HCT116 (cell line): Measurements from ENCODE around the gene LRCH1. TPM values are rescaled to one million over a fixed set of nuclear protein-coding genes. Genes with fewer than 3 reads are reported as not detected.

Source experiments
- ATAC-seq: fragments of 200-7000 bp; cut with Tn5 transposase; 2 replicates; pipeline ENCODE4 v1.9.1; 2020; ENCODE audit warnings: mild to moderate bottlenecking, moderate library complexity
- BruUV-seq: library from RNA; stranded (reverse); fragments of 400-500 nt; replicated peaks from 2 replicates; lab custom pipeline; 2021; lab: Mats Ljungman, UMichigan
- CTCF ChIA-PET: fragments of 300-600 bp; sonication (Branson Sonifier 250); formaldehyde crosslinking; loops from one replicate; lab custom pipeline; 2021; ENCODE audit warnings: antibody characterized with exemption; lab: Charles Lee
- POLR2A ChIA-PET: fragments of 300-600, 350-600 bp; sonication (Branson Sonifier 250); formaldehyde crosslinking; loops from one replicate; lab custom pipeline; 2021; ENCODE audit warnings: antibody characterized with exemption; lab: Charles Lee
- RAD21 ChIA-PET, 2 experiments: fragments of 300-600 bp; sonication (Branson Sonifier 250); formaldehyde crosslinking; loops; one replicate each; lab custom pipeline; 2023; ENCODE audit warnings: low total read pairs in 2 of 2; ENCODE audit not compliant: uncharacterized antibody in 2 of 2, unreplicated experiment in 2 of 2, low non-redundant PET in 1 of 2; lab: Charles Lee
- DNase-seq: peaks from one replicate; pipeline ENCODE4 v3.0.0-alpha.2; 2010; ENCODE audit warnings: low read depth, low spot score
- H2AFZ ChIP-seq: fragments of 200-600 bp; shearing (Covaris generic), sonication (generic); 2 replicates; pipeline ENCODE4 v1.6.1; 2017; ENCODE audit warnings: low read depth, mixed run types, mixed read lengths, antibody characterized with exemption, low read length; ENCODE audit not compliant: poor library complexity, severe bottlenecking
- H3K27ac ChIP-seq: 2 replicates; pipeline ENCODE4 v1.5.1; 2012; ENCODE audit warnings: low read depth, low read length
- H3K27me3 ChIP-seq: fragments of 200-600 bp; sonication (generic); 2 replicates; pipeline ENCODE4 v1.6.1; 2016; ENCODE audit warnings: mixed run types, low read length, mixed read lengths; ENCODE audit not compliant: insufficient read depth
- H3K36me3 ChIP-seq, 2 experiments: fragments of 200-500 bp in 1 of 2; fragments of 200-600 bp in 1 of 2; sonication (Bioruptor generic) in 1 of 2; sonication (generic) in 1 of 2; 2 replicates each; pipeline versions ENCODE4 v1.5.1 to v1.6.1; 2014 to 2016; ENCODE audit warnings: low read length in 2 of 2, inconsistent platforms in 1 of 2, mixed read lengths in 1 of 2, mixed run types in 1 of 2; ENCODE audit not compliant: insufficient read depth in 2 of 2, control insufficient read depth in 1 of 2
- H3K4me1 ChIP-seq, 2 experiments: fragments of 200-600 bp in 1 of 2; sonication (generic) in 1 of 2; 2 replicates each; pipeline versions ENCODE4 v1.5.1 to v1.6.1; 2012 to 2017; ENCODE audit warnings: low read length in 2 of 2, inconsistent platforms in 1 of 2, mild to moderate bottlenecking in 1 of 2, mixed read lengths in 1 of 2, mixed run types in 1 of 2, moderate library complexity in 1 of 2; ENCODE audit not compliant: insufficient read depth in 2 of 2, control insufficient read depth in 1 of 2
- H3K4me2 ChIP-seq: fragments of 200-600 bp; sonication (generic); 2 replicates; pipeline ENCODE4 v1.6.1; 2017; ENCODE audit warnings: mixed run types, low read length, mixed read lengths
- H3K4me3 ChIP-seq, 2 experiments: fragments of 200-600 bp in 1 of 2; sonication (generic) in 1 of 2; replicated peaks in 1 of 2; 2 replicates each; pipeline ENCODE4 v1.5.1; 2011 to 2016; ENCODE audit warnings: low read length in 2 of 2, control low read depth in 1 of 2, low read depth in 1 of 2, mild to moderate bottlenecking in 1 of 2, mixed read lengths in 1 of 2, mixed run types in 1 of 2
- H3K79me2 ChIP-seq: fragments of 200-600 bp; sonication (generic); 2 replicates; pipeline ENCODE4 v1.6.1; 2017; ENCODE audit warnings: mild to moderate bottlenecking, mixed run types, low read length, moderate library complexity, mixed read lengths; ENCODE audit not compliant: insufficient read depth
- H3K9ac ChIP-seq: fragments of 200-600 bp; sonication (generic); 2 replicates; pipeline ENCODE4 v1.6.1; 2016; ENCODE audit warnings: low read length, mixed read lengths
- H3K9me2 ChIP-seq: fragments of 200-600 bp; sonication (generic), shearing (Covaris generic); 2 replicates; pipeline ENCODE4 v1.6.1; 2017; ENCODE audit warnings: mixed run types, mild to moderate bottlenecking, moderate library complexity; ENCODE audit not compliant: insufficient read depth
- H3K9me3 ChIP-seq, 2 experiments: fragments of 200-500 bp in 1 of 2; fragments of 200-600 bp in 1 of 2; sonication (Bioruptor generic) in 1 of 2; sonication (generic) in 1 of 2; 2 replicates each; pipeline ENCODE4 v1.6.1; 2014 to 2017; ENCODE audit warnings: low read length in 2 of 2, mixed read lengths in 2 of 2, inconsistent platforms in 1 of 2, low read depth in 1 of 2, mild to moderate bottlenecking in 1 of 2, mixed run types in 1 of 2, moderate library complexity in 1 of 2; ENCODE audit not compliant: control insufficient read depth in 1 of 2, insufficient read depth in 1 of 2
- H4K20me1 ChIP-seq: fragments of 200-600 bp; sonication (generic), shearing (Covaris generic); 2 replicates; pipeline ENCODE4 v1.6.1; 2017; ENCODE audit warnings: mixed run types, mild to moderate bottlenecking, moderate library complexity; ENCODE audit not compliant: insufficient read depth
- CBX3 ChIP-seq: IDR thresholded peaks from 2 replicates; pipeline ENCODE4 v1.6.1; 2012; ENCODE audit warnings: low read depth
- CTCF ChIP-seq, 3 experiments: fragments of 200-600 bp in 1 of 3; sonication (generic) in 1 of 3; IDR thresholded peaks in 2 of 3; conservative IDR thresholded peaks in 1 of 3; 2 replicates each; pipeline ENCODE4 v1.5.1; 2012 to 2017; ENCODE audit warnings: low read depth in 2 of 3, low read length in 2 of 3, antibody characterized with exemption in 1 of 3, borderline replicate concordance in 1 of 3, control low read depth in 1 of 3, mild to moderate bottlenecking in 1 of 3, mixed read lengths in 1 of 3, mixed run types in 1 of 3, moderate library complexity in 1 of 3; ENCODE audit not compliant: insufficient read depth in 1 of 3
- EZH2 ChIP-seq: fragments of 200-600 bp; sonication (generic); IDR thresholded peaks from 2 replicates; pipeline ENCODE4 v1.6.1; 2017; ENCODE audit warnings: antibody characterized with exemption, mixed run types
- FOSL1 ChIP-seq: IDR thresholded peaks from 2 replicates; pipeline ENCODE4 v1.6.1; 2012; ENCODE audit warnings: low read depth
- JUND ChIP-seq: IDR thresholded peaks from 2 replicates; pipeline ENCODE4 v1.6.1; 2012
- POLR2AphosphoS5 ChIP-seq: IDR thresholded peaks from 2 replicates; pipeline ENCODE4 v1.6.1; 2011; ENCODE audit warnings: mild to moderate bottlenecking, low read depth, low read length, moderate library complexity
- SIN3A ChIP-seq: IDR thresholded peaks from 2 replicates; pipeline ENCODE4 v1.6.1; 2012; ENCODE audit warnings: low read depth
- SRF ChIP-seq: IDR thresholded peaks from 2 replicates; pipeline ENCODE4 v1.6.1; 2012; ENCODE audit warnings: low read depth
- YY1 ChIP-seq: IDR thresholded peaks from 2 replicates; pipeline ENCODE4 v1.6.1; 2011; ENCODE audit warnings: low read length, low read depth, moderate library complexity, mild to moderate bottlenecking; ENCODE audit not compliant: insufficient replicate concordance; ENCODE audit errors: extremely low read depth
- ZFX ChIP-seq: fragments of 450-650 bp; IDR thresholded peaks from 2 replicates; pipeline ENCODE4 v1.6.1; 2017
- ZNF274 ChIP-seq: fragments of 200-500 bp; sonication (Bioruptor generic); IDR thresholded peaks from 2 replicates; pipeline ENCODE4 v1.6.1; 2014; ENCODE audit warnings: mild to moderate bottlenecking, low read depth, low read length, inconsistent platforms
- intact Hi-C: fragments of 100-400 bp; cut with micrococcal nuclease; formaldehyde crosslinking; loops from 2 replicates; pipeline ENCODE4 v1.10.0; 2022
- total RNA-seq: library from RNA; stranded (reverse); gene quantifications from one replicate; pipeline ENCODE4 v1.2.1, GENCODE V29; 2021; ENCODE audit not compliant: unreplicated experiment
- TF ChIP-seq, protein P1 (sequence below): IDR thresholded peaks from 2 replicates; pipeline ENCODE4 v1.6.1; 2012
- TF ChIP-seq, protein P2 (sequence below): IDR thresholded peaks from 2 replicates; pipeline ENCODE4 v1.6.1; 2011; ENCODE audit warnings: mild to moderate bottlenecking, low read length, moderate library complexity; ENCODE audit not compliant: insufficient replicate concordance; ENCODE audit errors: extremely low read depth

Gene LRCH1
- total RNA-seq, 1 experiment from 2014 or later = 15.6 TPM

DNA sequence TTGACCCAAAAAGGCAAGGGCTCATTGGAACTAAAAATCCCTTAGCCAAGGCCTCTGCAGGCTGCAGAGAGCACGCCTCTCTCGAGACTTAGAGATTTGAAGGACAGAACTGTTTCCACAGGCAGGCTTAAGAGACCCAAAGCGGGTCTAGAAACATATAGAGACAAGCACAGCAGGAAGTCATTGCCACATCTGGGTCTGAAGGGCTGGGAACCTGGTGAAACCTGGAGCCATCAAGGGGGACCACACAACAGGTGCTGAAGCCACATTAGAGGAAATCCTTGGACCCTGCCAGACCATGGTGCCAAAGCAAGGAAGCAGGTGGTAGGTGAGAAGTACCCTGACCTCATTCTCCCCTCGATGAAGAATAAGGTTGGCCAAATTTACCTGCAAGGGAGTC lies 33.8 kb upstream of the LRCH1 start (continued):
- TF ChIP-seq FOSL1 = no peak

DNA sequence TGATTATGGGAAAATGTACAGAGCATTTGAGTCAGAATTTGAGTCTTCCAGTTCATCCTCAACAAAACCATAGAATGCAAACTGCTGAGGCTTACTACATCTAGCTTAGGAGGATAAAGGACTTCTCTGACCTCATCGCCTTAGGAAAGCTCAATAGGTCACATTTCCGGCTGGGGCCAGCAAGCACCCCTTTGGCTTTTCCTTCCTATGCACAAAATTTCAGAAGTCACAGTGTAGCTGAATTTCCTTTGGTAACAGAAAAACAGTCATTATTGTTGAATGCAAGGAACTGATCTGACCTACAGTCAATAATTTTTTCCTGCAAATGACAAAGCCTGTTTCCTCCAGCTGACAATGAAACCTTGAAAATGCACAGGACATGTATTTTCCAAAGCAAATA lies 32.8 kb upstream of the LRCH1 start:
- DNase-seq (no peak), ATAC-seq (no peak)
- no TSS peak for BruUV-seq
- Histone ChIP-seq H3K4me3 (no peak overlapping the region), H3K36me3 (no peaks in the 10 kb centered on the region), H3K4me1 (no peaks in the 10 kb centered on the region), H3K27me3 (no peaks in the 10 kb centered on the region), H3K9me2 (no peaks in the 10 kb centered on the region), H2AFZ (no peak overlapping the region), H3K9ac (no peak overlapping the region), H3K79me2 (no peaks in the 10 kb centered on the region), H4K20me1 (no peaks in the 10 kb centered on the region), H3K4me2 (no peak overlapping the region), H3K27ac (no peak overlapping the region), H3K9me3 (peaks cover 0 to 6% of the 10 kb centered on the region in 2 experiments; a peak in 1 of 4 replicates)
- ChIA-PET CTCF (no interaction called here), POLR2A (no interaction called here), RAD21 (no interaction called here)
- TF ChIP-seq CTCF (IDR thresholded peaks at IDR 0.05 in 2 of 3, conservative IDR thresholded peaks at IDR 0.05 in 1 of 3; ENCODE audit: borderline replicate concordance in 1 of 3, insufficient read depth in 1 of 3, low read depth in 2 of 3, low read length in 2 of 3) = no peak
- TF ChIP-seq YY1 = no peak
- TF ChIP-seq ZNF274 = no peak
- TF ChIP-seq ZFX = no peak
- TF ChIP-seq, protein P1, sequence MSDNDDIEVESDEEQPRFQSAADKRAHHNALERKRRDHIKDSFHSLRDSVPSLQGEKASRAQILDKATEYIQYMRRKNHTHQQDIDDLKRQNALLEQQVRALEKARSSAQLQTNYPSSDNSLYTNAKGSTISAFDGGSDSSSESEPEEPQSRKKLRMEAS = no peak
- no peak for TF ChIP-seq JUND
- no peak for TF ChIP-seq SRF
- TF ChIP-seq POLR2AphosphoS5 = no peak
- no peak for TF ChIP-seq EZH2
- TF ChIP-seq, protein P2, sequence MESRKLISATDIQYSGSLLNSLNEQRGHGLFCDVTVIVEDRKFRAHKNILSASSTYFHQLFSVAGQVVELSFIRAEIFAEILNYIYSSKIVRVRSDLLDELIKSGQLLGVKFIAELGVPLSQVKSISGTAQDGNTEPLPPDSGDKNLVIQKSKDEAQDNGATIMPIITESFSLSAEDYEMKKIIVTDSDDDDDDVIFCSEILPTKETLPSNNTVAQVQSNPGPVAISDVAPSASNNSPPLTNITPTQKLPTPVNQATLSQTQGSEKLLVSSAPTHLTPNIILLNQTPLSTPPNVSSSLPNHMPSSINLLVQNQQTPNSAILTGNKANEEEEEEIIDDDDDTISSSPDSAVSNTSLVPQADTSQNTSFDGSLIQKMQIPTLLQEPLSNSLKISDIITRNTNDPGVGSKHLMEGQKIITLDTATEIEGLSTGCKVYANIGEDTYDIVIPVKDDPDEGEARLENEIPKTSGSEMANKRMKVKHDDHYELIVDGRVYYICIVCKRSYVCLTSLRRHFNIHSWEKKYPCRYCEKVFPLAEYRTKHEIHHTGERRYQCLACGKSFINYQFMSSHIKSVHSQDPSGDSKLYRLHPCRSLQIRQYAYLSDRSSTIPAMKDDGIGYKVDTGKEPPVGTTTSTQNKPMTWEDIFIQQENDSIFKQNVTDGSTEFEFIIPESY = no peak
- TF ChIP-seq CBX3 = no peak
- TF ChIP-seq SIN3A = no peak
- intact Hi-C loops = no loop called here
